GM13976 (cell line): ENCODE results near the gene UBE3A.

Experiments used
- DNase-seq: peaks from one replicate; pipeline ENCODE4 v3.0.0; 2012; ENCODE audit warnings: low spot score
- in situ Hi-C: fragments of 300-500 bp; cut with MboI; formaldehyde crosslinking; loops from one replicate; pipeline ENCODE4 v1.12.0; 2022; ENCODE audit warnings: low sequenced_read_pairs, mixed read lengths, inconsistent platforms; ENCODE audit not compliant: unreplicated experiment
- TF ChIP-seq, protein P1 (sequence below): IDR thresholded peaks from 2 replicates; pipeline ENCODE4 v1.5.1; 2012; ENCODE audit warnings: borderline replicate concordance, mild to moderate bottlenecking; ENCODE audit not compliant: insufficient read depth; ENCODE audit errors: extremely low read depth, missing control alignments, control extremely low read depth

The UBE3A gene

DNA sequence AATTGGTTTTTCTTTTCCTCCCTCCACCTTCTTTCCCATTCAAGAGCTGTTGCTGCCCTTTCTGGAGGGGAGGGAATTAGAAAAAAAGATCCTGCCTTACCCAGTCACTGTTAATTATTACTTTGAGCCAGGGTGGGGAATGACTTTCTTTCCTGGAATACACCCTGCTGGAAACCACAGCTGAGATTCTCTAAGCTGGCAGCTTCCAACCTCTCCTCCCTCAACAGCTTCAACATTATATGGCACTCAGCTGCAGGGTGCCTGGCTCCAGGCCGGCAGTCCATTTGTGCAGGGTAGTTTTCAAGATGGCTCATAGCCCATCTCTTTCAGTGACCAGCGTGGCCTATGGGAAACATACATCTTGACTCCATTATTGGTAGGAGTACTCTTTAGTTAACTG, 105.8 kb downstream of the UBE3A start:
- DNase-seq: no peak
- TF ChIP-seq, protein P1, sequence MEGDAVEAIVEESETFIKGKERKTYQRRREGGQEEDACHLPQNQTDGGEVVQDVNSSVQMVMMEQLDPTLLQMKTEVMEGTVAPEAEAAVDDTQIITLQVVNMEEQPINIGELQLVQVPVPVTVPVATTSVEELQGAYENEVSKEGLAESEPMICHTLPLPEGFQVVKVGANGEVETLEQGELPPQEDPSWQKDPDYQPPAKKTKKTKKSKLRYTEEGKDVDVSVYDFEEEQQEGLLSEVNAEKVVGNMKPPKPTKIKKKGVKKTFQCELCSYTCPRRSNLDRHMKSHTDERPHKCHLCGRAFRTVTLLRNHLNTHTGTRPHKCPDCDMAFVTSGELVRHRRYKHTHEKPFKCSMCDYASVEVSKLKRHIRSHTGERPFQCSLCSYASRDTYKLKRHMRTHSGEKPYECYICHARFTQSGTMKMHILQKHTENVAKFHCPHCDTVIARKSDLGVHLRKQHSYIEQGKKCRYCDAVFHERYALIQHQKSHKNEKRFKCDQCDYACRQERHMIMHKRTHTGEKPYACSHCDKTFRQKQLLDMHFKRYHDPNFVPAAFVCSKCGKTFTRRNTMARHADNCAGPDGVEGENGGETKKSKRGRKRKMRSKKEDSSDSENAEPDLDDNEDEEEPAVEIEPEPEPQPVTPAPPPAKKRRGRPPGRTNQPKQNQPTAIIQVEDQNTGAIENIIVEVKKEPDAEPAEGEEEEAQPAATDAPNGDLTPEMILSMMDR: no peak
- in situ Hi-C loops: no loop called here

DNA sequence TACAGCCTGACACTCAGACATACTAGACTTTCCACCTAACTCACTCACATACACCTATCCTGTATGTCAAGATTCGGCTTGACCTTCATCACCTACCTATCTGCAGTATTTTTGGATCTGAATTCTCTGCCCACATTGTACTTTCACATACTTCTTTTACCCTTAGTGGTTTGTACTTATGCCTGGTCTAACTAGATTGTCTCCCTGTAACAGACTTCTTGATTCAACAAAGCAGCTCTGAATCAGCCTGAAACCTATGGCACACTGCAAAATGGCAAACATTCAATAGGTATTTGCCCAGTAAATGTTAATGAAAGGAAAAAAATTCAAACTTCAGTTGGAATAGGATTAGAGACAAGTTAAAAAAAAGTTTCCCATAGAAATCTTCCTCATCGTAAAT, 106.5 kb downstream of the UBE3A start:
- in situ Hi-C loops: no loop called here
- TF ChIP-seq, protein P1: no peak
- DNase-seq: no peak

DNA sequence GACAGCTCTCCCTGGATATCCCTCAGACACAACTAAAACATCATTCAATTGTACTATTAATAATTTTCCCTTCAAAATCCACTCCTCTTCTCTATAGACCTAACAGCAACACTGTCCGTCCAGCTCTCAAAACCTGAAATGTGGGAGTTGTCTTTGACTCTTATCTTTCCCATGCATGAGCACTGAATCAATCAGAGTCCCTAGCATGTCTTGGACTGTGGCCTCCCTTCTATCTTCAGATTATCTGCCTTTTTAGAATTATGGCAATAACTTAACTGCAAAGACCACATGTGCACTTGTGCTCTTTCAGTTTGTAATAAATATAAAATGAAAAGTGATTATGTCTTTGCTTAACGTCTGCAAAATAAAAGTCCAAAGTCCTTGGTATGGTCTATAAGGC, 107.0 kb downstream of the UBE3A start:
- TF ChIP-seq, protein P1: no peak
- DNase-seq: no peak
- in situ Hi-C loops: no loop called here

DNA sequence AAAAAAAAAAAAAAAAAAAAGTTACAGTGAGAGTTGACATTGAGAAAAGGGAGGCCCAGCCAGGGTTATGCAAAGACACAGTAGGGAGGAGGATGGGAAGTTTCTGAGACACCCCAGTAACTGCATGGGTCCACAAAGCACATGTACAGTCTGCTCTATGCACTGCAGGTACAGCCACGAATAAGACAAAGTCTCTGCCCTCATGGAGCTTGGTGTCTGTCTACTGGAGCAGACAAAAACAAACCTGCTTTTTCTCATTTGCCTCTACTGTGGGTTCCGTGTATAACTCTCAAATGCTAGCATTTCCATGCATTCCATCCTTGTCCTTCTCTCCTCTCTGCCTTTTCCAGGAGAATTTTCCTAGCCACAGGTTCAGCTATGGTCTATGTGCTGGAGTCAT, 107.4 kb downstream of the UBE3A start:
- TF ChIP-seq, protein P1: no peak
- in situ Hi-C loops: no loop called here
- no peak for DNase-seq

DNA sequence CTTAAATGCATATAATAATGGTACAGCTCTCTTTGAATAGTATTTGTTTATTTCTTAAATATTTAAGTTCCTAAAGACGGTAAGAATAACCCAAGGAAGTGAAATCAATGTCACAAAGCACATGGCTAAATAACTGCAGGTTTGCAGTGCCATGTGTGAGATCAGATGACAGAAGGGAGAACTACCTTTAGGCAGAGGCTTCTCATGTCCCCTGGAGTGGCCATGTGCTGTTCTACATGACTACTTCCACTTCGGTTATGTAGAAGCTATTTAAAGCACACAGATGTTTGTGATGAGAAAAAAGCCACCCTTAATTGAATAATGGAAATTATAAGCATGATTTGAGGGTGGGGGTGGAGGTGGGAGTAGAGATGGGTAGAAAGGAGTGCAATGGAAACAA, 109.1 kb downstream of the UBE3A start:
- TF ChIP-seq, protein P1: no peak
- DNase-seq: no peak
- in situ Hi-C loops: no loop called here

DNA sequence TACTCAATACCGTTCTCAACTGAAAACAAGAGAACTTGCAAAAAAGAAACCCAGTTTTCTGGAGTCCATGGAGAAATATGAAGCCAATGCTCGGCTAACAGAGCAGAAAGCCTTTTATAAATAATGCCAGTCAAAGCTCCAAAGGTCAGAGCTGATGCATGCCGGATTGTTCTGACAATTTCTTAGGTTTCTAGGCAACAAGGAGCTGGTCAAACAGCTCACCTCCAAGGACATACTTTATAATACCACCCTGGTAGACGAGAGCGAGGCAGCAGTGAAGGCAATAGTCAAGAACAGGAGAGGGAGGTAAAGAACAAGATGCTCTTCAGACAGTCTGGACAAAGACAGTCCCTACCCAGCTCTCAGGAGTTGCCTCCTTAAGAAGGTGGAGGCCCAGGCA, 111.1 kb downstream of the UBE3A start:
- DNase-seq: no peak
- TF ChIP-seq, protein P1: no peak
- in situ Hi-C loops: no loop called here

DNA sequence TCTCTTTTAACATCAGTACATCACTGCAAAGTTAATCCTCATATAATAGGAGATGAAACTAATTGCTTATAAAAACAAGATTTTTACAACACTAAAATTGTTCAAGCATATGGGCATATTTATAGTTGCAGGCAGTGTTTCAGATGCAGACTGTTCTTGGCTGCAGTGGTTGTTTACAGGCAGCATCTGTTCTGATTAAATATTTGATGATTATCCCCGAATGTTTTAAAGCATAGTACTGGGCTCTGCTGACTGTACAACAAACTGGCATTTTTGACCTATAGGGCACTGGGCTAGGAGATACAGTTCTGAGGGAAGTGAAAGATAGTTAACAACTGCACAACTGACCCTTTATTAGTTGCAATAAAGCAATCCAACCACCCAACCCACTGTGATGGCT, 113.6 kb downstream of the UBE3A start:
- no peak for DNase-seq
- in situ Hi-C loops: no loop called here
- TF ChIP-seq, protein P1: no peak
